DMS79 (cell line): ENCODE results near the gene HNF4A.

Source experiments
- DNase-seq: peaks from one replicate; lab custom pipeline; 2025; lab: John Stamatoyannopoulos, UW

Gene HNF4A

GRCh38 chr20:44426879-44427790 lies 71.6 kb downstream of the HNF4A start:
- no peak for DNase-seq

DNA sequence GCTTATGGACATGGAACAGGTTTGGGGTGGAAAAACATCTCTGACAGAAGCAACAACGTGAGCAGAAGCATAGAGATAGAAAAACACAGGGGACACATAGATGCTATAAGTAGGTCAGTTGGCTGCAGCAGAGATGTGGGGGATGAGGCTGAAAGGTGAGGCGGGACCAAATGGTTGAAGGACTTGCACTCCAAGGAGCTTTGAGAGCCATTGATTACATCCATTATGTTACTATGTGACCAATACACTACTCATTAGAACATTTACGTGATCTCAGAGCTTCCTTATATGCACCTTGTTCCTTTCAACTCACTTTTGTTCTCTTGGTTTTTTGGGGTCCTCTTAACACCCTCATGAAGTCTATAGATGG lies 72.3 kb downstream of the HNF4A start:
- DNase-seq, result no peak

GRCh38 chr20:44428174-44429016 lies 72.9 kb downstream of the HNF4A start:
- no peak for DNase-seq

GRCh38 chr20:44429017-44429339 lies 73.5 kb downstream of the HNF4A start:
- no peak for DNase-seq

DNA sequence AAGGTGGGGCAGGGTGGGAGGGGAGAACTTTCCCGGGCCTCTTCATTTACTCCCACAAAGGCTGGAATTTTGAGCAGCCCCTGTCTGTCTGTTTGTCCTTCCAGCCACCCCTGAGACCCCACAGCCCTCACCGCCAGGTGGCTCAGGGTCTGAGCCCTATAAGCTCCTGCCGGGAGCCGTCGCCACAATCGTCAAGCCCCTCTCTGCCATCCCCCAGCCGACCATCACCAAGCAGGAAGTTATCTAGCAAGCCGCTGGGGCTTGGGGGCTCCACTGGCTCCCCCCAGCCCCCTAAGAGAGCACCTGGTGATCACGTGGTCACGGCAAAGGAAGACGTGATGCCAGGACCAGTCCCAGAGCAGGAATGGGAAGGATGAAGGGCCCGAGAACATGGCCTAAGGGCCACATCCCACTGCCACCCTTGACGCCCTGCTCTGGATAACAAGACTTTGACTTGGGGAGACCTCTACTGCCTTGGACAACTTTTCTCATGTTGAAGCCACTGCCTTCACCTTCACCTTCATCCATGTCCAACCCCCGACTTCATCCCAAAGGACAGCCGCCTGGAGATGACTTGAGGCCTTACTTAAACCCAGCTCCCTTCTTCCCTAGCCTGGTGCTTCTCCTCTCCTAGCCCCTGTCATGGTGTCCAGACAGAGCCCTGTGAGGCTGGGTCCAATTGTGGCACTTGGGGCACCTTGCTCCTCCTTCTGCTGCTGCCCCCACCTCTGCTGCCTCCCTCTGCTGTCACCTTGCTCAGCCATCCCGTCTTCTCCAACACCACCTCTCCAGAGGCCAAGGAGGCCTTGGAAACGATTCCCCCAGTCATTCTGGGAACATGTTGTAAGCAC lies 74.1 kb downstream of the HNF4A start:
- no peak for DNase-seq

DNA sequence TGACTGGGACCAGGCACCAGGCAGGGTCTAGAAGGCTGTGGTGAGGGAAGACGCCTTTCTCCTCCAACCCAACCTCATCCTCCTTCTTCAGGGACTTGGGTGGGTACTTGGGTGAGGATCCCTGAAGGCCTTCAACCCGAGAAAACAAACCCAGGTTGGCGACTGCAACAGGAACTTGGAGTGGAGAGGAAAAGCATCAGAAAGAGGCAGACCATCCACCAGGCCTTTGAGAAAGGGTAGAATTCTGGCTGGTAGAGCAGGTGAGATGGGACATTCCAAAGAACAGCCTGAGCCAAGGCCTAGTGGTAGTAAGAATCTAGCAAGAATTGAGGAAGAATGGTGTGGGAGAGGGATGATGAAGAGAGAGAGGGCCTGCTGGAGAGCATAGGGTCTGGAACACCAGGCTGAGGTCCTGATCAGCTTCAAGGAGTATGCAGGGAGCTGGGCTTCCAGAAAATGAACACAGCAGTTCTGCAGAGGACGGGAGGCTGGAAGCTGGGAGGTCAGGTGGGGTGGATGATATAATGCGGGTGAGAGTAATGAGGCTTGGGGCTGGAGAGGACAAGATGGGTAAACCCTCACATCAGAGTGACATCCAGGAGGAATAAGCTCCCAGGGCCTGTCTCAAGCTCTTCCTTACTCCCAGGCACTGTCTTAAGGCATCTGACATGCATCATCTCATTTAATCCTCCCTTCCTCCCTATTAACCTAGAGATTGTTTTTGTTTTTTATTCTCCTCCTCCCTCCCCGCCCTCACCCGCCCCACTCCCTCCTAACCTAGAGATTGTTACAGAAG lies 75.0 kb downstream of the HNF4A start:
- no peak for DNase-seq

- no peak for DNase-seq
These were observed 75.6 kb downstream of the HNF4A start for GRCh38 chr20:44431118-44431501.

DNA sequence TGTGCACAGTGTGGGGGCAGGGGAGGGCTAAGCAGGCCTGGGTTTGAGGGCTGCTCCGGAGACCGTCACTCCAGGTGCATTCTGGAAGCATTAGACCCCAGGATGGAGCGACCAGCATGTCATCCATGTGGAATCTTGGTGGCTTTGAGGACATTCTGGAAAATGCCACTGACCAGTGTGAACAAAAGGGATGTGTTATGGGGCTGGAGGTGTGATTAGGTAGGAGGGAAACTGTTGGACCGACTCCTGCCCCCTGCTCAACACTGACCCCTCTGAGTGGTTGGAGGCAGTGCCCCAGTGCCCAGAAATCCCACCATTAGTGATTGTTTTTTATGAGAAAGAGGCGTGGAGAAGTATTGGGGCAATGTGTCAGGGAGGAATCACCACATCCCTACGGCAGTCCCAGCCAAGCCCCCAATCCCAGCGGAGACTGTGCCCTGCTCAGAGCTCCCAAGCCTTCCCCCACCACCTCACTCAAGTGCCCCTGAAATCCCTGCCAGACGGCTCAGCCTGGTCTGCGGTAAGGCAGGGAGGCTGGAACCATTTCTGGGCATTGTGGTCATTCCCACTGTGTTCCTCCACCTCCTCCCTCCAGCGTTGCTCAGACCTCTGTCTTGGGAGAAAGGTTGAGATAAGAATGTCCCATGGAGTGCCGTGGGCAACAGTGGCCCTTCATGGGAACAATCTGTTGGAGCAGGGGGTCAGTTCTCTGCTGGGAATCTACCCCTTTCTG lies 76.2 kb downstream of the HNF4A start:
- DNase-seq, result no peak

- no peak for DNase-seq
These were observed 77.4 kb downstream of the HNF4A start for GRCh38 chr20:44432618-44433577.

GRCh38 chr20:44433751-44434538 lies 78.4 kb downstream of the HNF4A start:
- no peak for DNase-seq

GRCh38 chr20:44435630-44436335 lies 80.3 kb downstream of the HNF4A start:
- no peak for DNase-seq

- DNase-seq, result no peak
These were observed 80.9 kb downstream of the HNF4A start for GRCh38 chr20:44436393-44436792.

GRCh38 chr20:44437497-44437896 lies 82.0 kb downstream of the HNF4A start:
- DNase-seq, result no peak

DNA sequence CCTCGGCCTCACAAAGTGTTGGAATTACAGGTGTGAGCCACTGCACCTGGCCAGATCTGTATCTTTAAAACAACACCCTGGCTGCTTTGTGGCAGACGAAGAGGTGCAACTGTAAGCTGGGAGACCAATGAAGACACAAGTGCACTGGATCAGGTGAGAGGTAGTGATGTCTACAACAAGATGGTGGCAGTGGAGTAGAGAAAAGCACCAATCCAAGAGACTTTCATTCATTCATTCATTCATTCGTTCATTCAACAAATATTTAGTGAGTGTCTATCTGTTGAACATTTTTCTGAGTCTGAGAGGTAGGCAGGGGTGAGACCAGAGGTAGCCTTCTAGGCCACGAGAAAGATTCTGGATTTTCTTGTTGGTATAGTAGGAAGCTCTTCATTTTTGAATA lies 83.3 kb downstream of the HNF4A start:
- DNase-seq, result no peak

- DNase-seq, result no peak
These were observed 83.8 kb downstream of the HNF4A start for GRCh38 chr20:44439318-44439717.

DNA sequence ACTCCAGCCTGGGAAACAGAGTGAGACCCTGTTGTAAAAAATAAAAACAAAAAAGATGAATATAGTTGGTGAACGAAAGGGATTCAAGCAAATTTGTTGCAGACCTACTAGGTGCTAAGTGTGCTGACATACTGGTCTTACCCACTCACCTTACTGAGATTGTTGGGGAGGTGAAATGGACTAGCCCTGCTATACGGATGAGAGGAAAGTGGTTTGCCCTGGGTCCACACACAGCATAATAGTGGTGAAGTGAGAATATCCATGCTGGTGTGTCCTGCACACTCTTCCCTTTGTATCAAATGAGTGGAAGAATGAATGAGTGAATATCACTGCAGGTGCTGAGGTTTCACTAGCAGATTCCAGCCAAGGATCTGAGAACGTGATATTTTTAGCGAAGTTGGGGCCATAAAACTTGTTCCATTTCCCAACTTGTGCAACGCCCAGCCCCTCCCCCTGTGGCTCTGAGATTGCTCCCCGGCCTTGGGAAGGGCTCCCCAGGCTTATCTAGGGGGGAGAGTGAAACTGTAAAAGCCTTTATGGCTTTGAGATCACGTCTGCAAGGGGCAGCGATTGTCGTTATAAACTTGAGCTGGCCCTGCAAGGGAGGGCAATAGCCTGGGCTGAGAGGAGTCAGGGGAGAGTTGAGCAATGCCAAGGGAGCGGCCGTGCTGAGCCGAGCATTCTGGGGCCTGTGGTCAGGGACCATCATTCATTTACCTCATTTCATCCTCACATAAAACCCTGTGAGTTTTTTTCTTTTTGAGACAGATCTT lies 87.0 kb downstream of the HNF4A start:
- no peak for DNase-seq
